Loucy (cell line): ENCODE measurements around the gene GTF3C1.
"Not testable (repeated sequence)": the region's sequence is repeated elsewhere in the genome, so short reads cannot be mapped to it uniquely, and the experiment has no call there.

Experiments used
- H2AFZ ChIP-seq: fragments of 200-600 bp; sonication (generic); 2 replicates; pipeline ENCODE4 v1.6.0; 2016; ENCODE audit warnings: antibody characterized with exemption, mild to moderate bottlenecking, low read length, moderate library complexity
- H3F3A ChIP-seq: fragments of 200-600 bp; 2 replicates; pipeline ENCODE4 v1.6.0; 2016; ENCODE audit warnings: antibody characterized with exemption, low read depth, mild to moderate bottlenecking
- H3K27me3 ChIP-seq: fragments of 200-600 bp; sonication (generic); 2 replicates; pipeline ENCODE4 v1.6.1; 2014; ENCODE audit warnings: low read length, mild to moderate bottlenecking; ENCODE audit not compliant: insufficient read depth, poor library complexity, severe bottlenecking
- H3K36me3 ChIP-seq: fragments of 200-600 bp; sonication (generic); 2 replicates; pipeline ENCODE4 v1.6.1; 2016; ENCODE audit warnings: low read length; ENCODE audit not compliant: insufficient read depth
- H3K4me1 ChIP-seq: fragments of 200-600 bp; sonication (generic); 2 replicates; pipeline ENCODE4 v1.5.1; 2014; ENCODE audit warnings: low read length, mild to moderate bottlenecking; ENCODE audit not compliant: insufficient read depth, poor library complexity, severe bottlenecking
- H3K4me2 ChIP-seq: fragments of 200-600 bp; sonication (generic); 2 replicates; pipeline ENCODE4 v1.6.0; 2014; ENCODE audit warnings: antibody characterized with exemption, low read length, low read depth, mild to moderate bottlenecking; ENCODE audit not compliant: poor library complexity, severe bottlenecking
- H3K4me3 ChIP-seq: fragments of 200-600 bp; sonication (generic); 2 replicates; pipeline ENCODE4 v1.5.1; 2014; ENCODE audit warnings: low read length, mild to moderate bottlenecking, mixed read lengths; ENCODE audit not compliant: poor library complexity, severe bottlenecking
- H3K79me2 ChIP-seq: fragments of 200-600 bp; sonication (generic); 2 replicates; pipeline ENCODE4 v1.6.1; 2014; ENCODE audit warnings: low read length; ENCODE audit not compliant: insufficient read depth
- H3K9ac ChIP-seq: fragments of 200-600 bp; sonication (generic); 2 replicates; pipeline ENCODE4 v1.6.0; 2014; ENCODE audit warnings: mild to moderate bottlenecking, low read depth, low read length, moderate library complexity; ENCODE audit not compliant: poor library complexity, severe bottlenecking
- H3K9me2 ChIP-seq: fragments of 200-600 bp; sonication (generic); replicated peaks from 2 replicates; pipeline ENCODE4 v1.6.1; 2016; ENCODE audit warnings: low read depth, low read length, mixed read lengths
- H3K9me3 ChIP-seq: fragments of 200-600 bp; sonication (generic); 2 replicates; pipeline ENCODE4 v1.6.1; 2014; ENCODE audit warnings: mild to moderate bottlenecking, antibody characterized with exemption, low read length, low read depth; ENCODE audit not compliant: insufficient read depth
- H4K20me1 ChIP-seq: fragments of 200-600 bp; sonication (generic); 2 replicates; pipeline ENCODE4 v1.6.0; 2014; ENCODE audit warnings: antibody characterized with exemption, low read length, mild to moderate bottlenecking; ENCODE audit not compliant: insufficient read depth, poor library complexity, severe bottlenecking
- CTCF ChIP-seq: fragments of 200-600 bp; sonication (generic); conservative IDR thresholded peaks from 2 replicates; pipeline ENCODE4 v1.5.1; 2014; ENCODE audit warnings: mild to moderate bottlenecking, antibody characterized with exemption, low read length
- EZH2phosphoT487 ChIP-seq: fragments of 200-600 bp; IDR thresholded peaks from 2 replicates; pipeline ENCODE4 v1.6.1; 2018; ENCODE audit warnings: antibody characterized with exemption, mild to moderate bottlenecking, moderate library complexity, borderline replicate concordance

Gene GTF3C1

GRCh38 chr16:27572711-27573110 lies 23.0 kb upstream of the GTF3C1 start:
- Histone ChIP-seq H3K79me2 (no peaks in the 10 kb centered on the region), H3K9ac (no peak overlapping the region), H3K9me2 (no peaks in the 10 kb centered on the region), H3K27me3 (no peaks in the 10 kb centered on the region), H3K36me3 (no peaks in the 10 kb centered on the region), H3F3A (no peaks in the 10 kb centered on the region), H3K9me3 (no peaks in the 10 kb centered on the region), H3K4me2 (no peak overlapping the region), H3K4me1 (no peaks in the 10 kb centered on the region), H2AFZ (no peak overlapping the region), H4K20me1 (no peaks in the 10 kb centered on the region), H3K4me3 (no peak overlapping the region)
- TF ChIP-seq CTCF (no peak), EZH2phosphoT487 (no peak)

- Histone ChIP-seq H4K20me1 (no peaks in the 10 kb centered on the region), H3K79me2 (no peaks in the 10 kb centered on the region), H3K4me1 (no peaks in the 10 kb centered on the region), H3K36me3 (no peaks in the 10 kb centered on the region), H3K9me3 (no peaks in the 10 kb centered on the region), H3K4me2 (no peak overlapping the region), H3F3A (no peaks in the 10 kb centered on the region), H3K27me3 (no peaks in the 10 kb centered on the region), H3K9me2 (no peaks in the 10 kb centered on the region), H3K4me3 (no peak overlapping the region), H2AFZ (no peak overlapping the region), H3K9ac (no peak overlapping the region)
- TF ChIP-seq CTCF: no peak
- TF ChIP-seq EZH2phosphoT487: no peak
Measured at GRCh38 chr16:27571433-27572326, 22.0 kb upstream of the GTF3C1 start.

- H3F3A ChIP-seq, H3K9me3 ChIP-seq, H3K79me2 ChIP-seq, H4K20me1 ChIP-seq, H3K4me2 ChIP-seq, H3K4me3 ChIP-seq, H2AFZ ChIP-seq, H3K9ac ChIP-seq, H3K4me1 ChIP-seq, H3K27me3 ChIP-seq, H3K9me2 ChIP-seq, H3K36me3 ChIP-seq: not testable (repeated sequence)
Measured at GRCh38 chr16:27570986-27571385, 21.3 kb upstream of the GTF3C1 start.

GRCh38 chr16:27568077-27568476 lies 18.4 kb upstream of the GTF3C1 start:
- TF ChIP-seq CTCF (no peak), EZH2phosphoT487 (no peak)
- no peaks in the 10 kb centered on the region for H3F3A ChIP-seq
- no peaks in the 10 kb centered on the region for H3K36me3 ChIP-seq
- H3K4me2 ChIP-seq: no peak overlapping the region
- no peaks in the 10 kb centered on the region for H3K9me3 ChIP-seq
- no peak overlapping the region for H3K9ac ChIP-seq
- no peaks in the 10 kb centered on the region for H3K4me1 ChIP-seq
- H3K4me3 ChIP-seq: no peak overlapping the region
- H2AFZ ChIP-seq: no peak overlapping the region
- H3K9me2 ChIP-seq: no peaks in the 10 kb centered on the region
- H4K20me1 ChIP-seq: no peaks in the 10 kb centered on the region
- H3K79me2 ChIP-seq: no peaks in the 10 kb centered on the region
- H3K27me3 ChIP-seq: no peaks in the 10 kb centered on the region
